Stomach (tissue), 9 donors: ENCODE measurements around the gene ZNF778. TPM values are rescaled to one million over a fixed set of nuclear protein-coding genes. Genes with fewer than 3 reads are reported as not detected.
A peak's percentile ranks its signal among the peaks of the same experiment; 100 is the strongest.
"Not testable (repeated sequence)": the region's sequence is repeated elsewhere in the genome, so short reads cannot be mapped to it uniquely, and the experiment has no call there.

Source experiments
- DNase-seq, 2 donors: peaks; one replicate each; pipeline versions ENCODE4 v3.0.0 to v3.0.0-alpha.2; 2013 to 2019
- H3K27ac ChIP-seq, 5 donors: fragments of 200-600 bp in 4 of 5; sonication (generic) in 4 of 5; one replicate each; pipeline ENCODE4 v1.5.1; 2013 to 2019; ENCODE audit warnings: mild to moderate bottlenecking in 1 of 5, moderate library complexity in 1 of 5
- H3K27me3 ChIP-seq, 3 donors: fragments of 200-600 bp; sonication (generic); one replicate each; pipeline ENCODE4 v1.5.1; 2017 to 2019; ENCODE audit warnings: mixed run types in 1 of 3
- H3K36me3 ChIP-seq, 4 donors: fragments of 200-600 bp; sonication (generic); 1 replicate in 3 of 4; 2 replicates in 1 of 4; pipeline ENCODE4 v1.5.1; 2016 to 2019
- H3K4me1 ChIP-seq, 4 donors: fragments of 200-600 bp; sonication (generic); one replicate each; pipeline ENCODE4 v1.5.1; 2016 to 2019
- H3K4me3 ChIP-seq, 4 donors: fragments of 200-600 bp; sonication (generic) in 3 of 4; one replicate each; pipeline ENCODE4 v1.5.1; 2016 to 2019; ENCODE audit warnings: mild to moderate bottlenecking in 1 of 4
- H3K9me3 ChIP-seq, 4 donors: fragments of 200-600 bp; sonication (generic); one replicate each; pipeline ENCODE4 v1.5.1; 2016 to 2019
- CTCF ChIP-seq, 7 experiments: fragments of 450-650 bp in 4 of 7; fragments of 200-600 bp in 3 of 7; sonication (generic) in 3 of 7; IDR thresholded peaks; one replicate each; pipeline ENCODE4 v1.5.1; 2016 to 2019; ENCODE audit warnings: antibody characterized with exemption in 7 of 7, control low read depth in 2 of 7, mild to moderate bottlenecking in 1 of 7
- EP300 ChIP-seq: sonication (generic); formaldehyde crosslinking; IDR thresholded peaks from one replicate; pipeline ENCODE4 v1.6.1; 2017; ENCODE audit warnings: antibody characterized with exemption
- POLR2A ChIP-seq, 4 donors: fragments of 450-650 bp; IDR thresholded peaks; one replicate each; pipeline ENCODE4 v1.6.1; 2016; ENCODE audit warnings: antibody characterized with exemption in 4 of 4, control low read depth in 2 of 4, mild to moderate bottlenecking in 1 of 4, moderate library complexity in 1 of 4
- POLR2AphosphoS5 ChIP-seq, 3 donors: sonication (generic); formaldehyde crosslinking; IDR thresholded peaks; one replicate each; pipeline ENCODE4 v1.6.1; 2016; ENCODE audit warnings: antibody characterized with exemption in 3 of 3
- WGBS, 5 donors: extraction: QIAGEN DNeasy Blood & Tissue Kit in 3 of 5; methylation state at CpG; one replicate each; pipeline versions ENCODE4 v1.1.5 to v1.1.7; 2013 to 2018; 5-methylcytosine and 5-hydroxymethylcytosine counted together
- intact Hi-C: fragments of 100-400 bp; cut with DNase I; formaldehyde crosslinking; loops from one replicate; pipeline ENCODE4 v1.15.1; 2023; ENCODE audit warnings: low total_unique reads
- polyA plus RNA-seq, 3 donors: library from polyadenylated mRNA; stranded (reverse); fragments of 200-250 nt; gene quantifications; one replicate each; pipeline ENCODE4 v1.2.3, GENCODE V29; 2013
- total RNA-seq, 5 donors: library from RNA; depleted of rRNA; stranded (reverse); fragments of >200 nt; gene quantifications; one replicate each; pipeline versions ENCODE4 v1.1.0 to v1.2.3, GENCODE V29; 2014 to 2016
- donor health status: healthy with polysubstance abuse.
- donor health status: Bipolar disorder and iron deficiency.
- donor health status: healthy.

The ZNF778 gene
- total and polyA plus RNA-seq, 8 donors: 1.2 to 11.7 (median 4.5) TPM

DNA sequence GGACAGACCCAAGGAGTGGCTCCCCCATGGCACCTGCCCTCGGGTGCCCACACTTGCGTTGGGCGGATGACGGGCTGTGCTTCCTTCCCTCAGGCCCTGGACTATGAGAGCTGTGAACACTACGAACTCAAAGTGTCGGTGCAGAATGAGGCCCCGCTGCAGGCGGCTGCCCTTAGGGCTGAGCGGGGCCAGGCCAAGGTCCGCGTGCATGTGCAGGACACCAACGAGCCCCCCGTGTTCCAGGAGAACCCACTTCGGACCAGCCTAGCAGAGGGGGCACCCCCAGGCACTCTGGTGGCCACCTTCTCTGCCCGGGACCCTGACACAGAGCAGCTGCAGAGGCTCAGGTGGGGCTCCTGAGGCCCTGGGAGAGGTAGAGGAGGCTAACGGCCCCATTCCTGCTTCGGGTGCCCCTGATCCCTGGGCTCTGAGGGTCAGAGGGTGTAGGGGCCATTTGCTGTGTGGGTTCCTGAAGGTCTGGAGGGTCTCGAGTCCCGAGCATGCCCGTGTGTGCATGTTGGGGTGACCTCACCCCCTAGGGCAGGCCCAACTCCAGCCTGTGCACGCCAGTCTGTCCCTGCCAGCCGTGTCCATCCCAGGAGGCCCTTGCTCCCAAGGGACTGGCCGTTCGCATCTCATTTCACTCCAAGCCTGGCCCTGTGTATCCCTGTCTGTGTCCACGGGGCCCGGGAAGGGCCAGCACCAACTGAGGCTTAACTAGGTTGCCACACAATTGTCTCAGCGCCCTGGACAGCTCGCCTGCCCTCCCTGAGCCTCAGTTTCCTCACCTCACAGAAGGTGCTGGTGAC is 27.1 kb upstream of the ZNF778 start:
- intact Hi-C loops: no loop called here
- Histone ChIP-seq H3K36me3 (no peaks in the 10 kb centered on the region), H3K4me3 (no peak overlapping the region), H3K4me1 (peaks cover 9 to 19% (median 12%) of the 10 kb centered on the region in 4 donors), H3K27ac (no peak overlapping the region), H3K9me3 (no peaks in the 10 kb centered on the region), H3K27me3 (peaks cover 0 to 45% (median 10%) of the 10 kb centered on the region in 3 donors)
- DNase-seq: peak in 1 of 2 donors; percentile 5
- no peak for TF ChIP-seq EP300
- TF ChIP-seq CTCF (IDR thresholded peaks at IDR 0.05): no peak
- TF ChIP-seq POLR2A (IDR thresholded peaks at IDR 0.05): no peak
- no peak for TF ChIP-seq POLR2AphosphoS5 (IDR thresholded peaks at IDR 0.05)
- WGBS, 5 donors: 55 to 68% (median 67%) methylated on average over 20 to 28 of the region's 28 CpGs

DNA sequence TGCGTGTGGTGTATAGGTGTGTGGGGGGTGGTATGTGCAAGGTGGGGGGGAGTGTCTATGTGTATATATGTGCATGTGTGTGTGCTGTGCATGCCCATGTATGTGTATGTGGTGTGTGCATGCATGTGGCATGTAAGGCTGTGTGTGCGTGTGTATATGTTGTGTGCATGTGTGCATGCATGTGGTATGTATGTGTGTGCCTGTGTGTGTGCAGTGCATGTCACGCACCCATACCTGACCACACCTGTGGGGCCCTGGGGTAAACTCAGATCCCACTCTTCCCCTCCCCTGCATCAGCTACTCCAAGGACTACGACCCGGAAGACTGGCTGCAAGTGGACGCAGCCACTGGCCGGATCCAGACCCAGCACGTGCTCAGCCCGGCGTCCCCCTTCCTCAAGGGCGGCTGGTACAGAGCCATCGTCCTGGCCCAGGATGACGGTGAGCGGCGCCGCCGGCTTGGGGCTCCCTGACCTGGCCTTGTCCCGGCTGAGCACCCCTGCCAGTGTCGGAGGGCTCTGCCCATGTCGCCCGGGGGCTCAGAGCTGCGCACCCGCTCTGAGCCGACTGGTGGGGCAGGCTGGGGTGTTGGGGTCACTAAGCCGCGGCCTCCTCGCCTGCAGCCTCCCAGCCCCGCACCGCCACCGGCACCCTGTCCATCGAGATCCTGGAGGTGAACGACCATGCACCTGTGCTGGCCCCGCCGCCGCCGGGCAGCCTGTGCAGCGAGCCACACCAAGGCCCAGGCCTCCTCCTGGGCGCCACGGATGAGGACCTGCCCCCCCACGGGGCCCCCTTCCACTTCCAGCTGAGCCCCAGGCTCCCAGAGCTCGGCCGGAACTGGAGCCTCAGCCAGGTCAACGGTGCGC is 26.2 kb upstream of the ZNF778 start:
- Histone ChIP-seq H3K27me3 (peaks cover 0 to 44% (median 10%) of the 10 kb centered on the region in 3 donors), H3K4me1 (peaks cover 9 to 19% (median 12%) of the 10 kb centered on the region in 4 donors), H3K36me3 (no peaks in the 10 kb centered on the region), H3K27ac (no peak overlapping the region), H3K4me3 (peak overlapping the region in 2 of 4 donors; percentile 47 to 51), H3K9me3 (no peaks in the 10 kb centered on the region)
- TF ChIP-seq EP300 (no peak), POLR2AphosphoS5 (IDR thresholded peaks at IDR 0.05) (no peak), POLR2A (IDR thresholded peaks at IDR 0.05) (no peak), CTCF (IDR thresholded peaks at IDR 0.05) (no peak)
- intact Hi-C loops: no loop called here
- 47 to 71% (median 60%) methylated on average over 23 to 44 of the region's 44 CpGs for WGBS, 5 donors
- DNase-seq: peak in 1 of 2 donors; percentile 28

GRCh38 chr16:89191901-89192185 is 25.7 kb upstream of the ZNF778 start:
- H3K4me3 ChIP-seq: peak overlapping the region; percentile 38 to 51 (median 44)
- peak overlapping the region in 1 of 5 donors; percentile 35 for H3K27ac ChIP-seq
- H3K9me3 ChIP-seq: no peaks in the 10 kb centered on the region
- no peaks in the 10 kb centered on the region for H3K36me3 ChIP-seq
- no peak for DNase-seq
- WGBS, 5 donors: 0 to 8% (median 4%) methylated on average over 5 to 18 of the region's 19 CpGs
- intact Hi-C loops: no loop called here
- TF ChIP-seq CTCF (IDR thresholded peaks at IDR 0.05) (no peak), EP300 (no peak)
- peaks cover 0 to 44% (median 10%) of the 10 kb centered on the region in 3 donors for H3K27me3 ChIP-seq
- peaks cover 9 to 19% (median 12%) of the 10 kb centered on the region in 4 donors for H3K4me1 ChIP-seq

- Histone ChIP-seq H3K27ac (peak overlapping the region in 1 of 5 donors; percentile 35), H3K4me3 (peak overlapping the region; percentile 38 to 51 (median 44)), H3K4me1 (peaks cover 9 to 19% (median 12%) of the 10 kb centered on the region in 4 donors), H3K27me3 (peaks cover 0 to 49% (median 10%) of the 10 kb centered on the region in 3 donors)
- H3K36me3 ChIP-seq, intact Hi-C loops, H3K9me3 ChIP-seq: not testable (repeated sequence)
- WGBS, 5 donors: 3 to 7% (median 6%) methylated on average over 9 to 63 of the region's 63 CpGs
- peak; percentile 76 to 88 for DNase-seq
Measured at GRCh38 chr16:89192186-89192955, 25.1 kb upstream of the ZNF778 start.
